Eye (tissue), 1 donor: ENCODE results near the gene C6orf15.
A peak's percentile ranks its signal among the peaks of the same experiment; 100 is the strongest.
"Not testable (repeated sequence)": the region's sequence is repeated elsewhere in the genome, so short reads cannot be mapped to it uniquely, and the experiment has no call there.

Experiments
- DNase-seq: peaks from one replicate; pipeline ENCODE4 v3.0.0-alpha.2; 2015

Gene C6orf15

DNA sequence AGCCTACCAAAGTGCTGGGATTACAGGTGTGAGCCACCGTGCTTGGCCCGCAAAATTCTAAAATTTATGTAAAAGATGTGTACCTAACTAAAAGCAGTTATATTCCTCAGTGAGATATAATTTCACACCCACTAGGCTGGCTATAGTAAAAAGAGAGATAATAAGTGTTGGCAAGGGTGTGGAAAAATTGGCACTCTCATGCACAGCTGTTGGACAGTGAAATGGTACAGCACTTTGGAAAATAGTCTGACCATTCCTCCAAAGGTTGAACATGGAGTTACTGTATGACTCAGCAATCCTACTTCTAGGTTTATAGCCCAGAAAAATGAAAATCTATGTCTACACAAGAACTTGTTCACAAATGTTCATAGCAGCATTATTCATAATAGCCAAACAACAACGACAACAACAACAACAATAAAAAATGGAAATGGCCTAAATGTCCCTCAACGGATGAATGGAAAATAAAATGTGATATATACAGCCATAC lies 13.9 kb downstream of the C6orf15 start:
- DNase-seq = no peak

DNA sequence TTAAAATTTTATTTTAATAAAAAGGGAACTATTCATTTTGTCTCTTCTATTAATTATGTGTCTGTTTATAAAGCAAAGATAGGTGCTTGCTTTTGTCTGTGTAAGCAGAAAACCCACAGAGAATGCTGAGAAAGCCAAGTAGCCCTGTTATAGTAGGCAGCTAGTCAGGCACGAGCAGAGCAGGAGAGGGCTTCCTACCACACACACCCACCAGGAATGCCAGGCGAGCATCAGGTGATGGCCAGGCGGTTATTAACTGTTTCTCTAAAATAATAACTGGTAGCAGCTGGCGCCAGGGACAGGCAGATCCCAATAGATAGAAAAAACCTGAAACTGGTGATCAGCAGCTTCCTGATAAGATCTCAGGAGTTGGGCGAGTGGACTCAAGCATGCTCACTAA lies 15.7 kb downstream of the C6orf15 start:
- no peak for DNase-seq

DNA sequence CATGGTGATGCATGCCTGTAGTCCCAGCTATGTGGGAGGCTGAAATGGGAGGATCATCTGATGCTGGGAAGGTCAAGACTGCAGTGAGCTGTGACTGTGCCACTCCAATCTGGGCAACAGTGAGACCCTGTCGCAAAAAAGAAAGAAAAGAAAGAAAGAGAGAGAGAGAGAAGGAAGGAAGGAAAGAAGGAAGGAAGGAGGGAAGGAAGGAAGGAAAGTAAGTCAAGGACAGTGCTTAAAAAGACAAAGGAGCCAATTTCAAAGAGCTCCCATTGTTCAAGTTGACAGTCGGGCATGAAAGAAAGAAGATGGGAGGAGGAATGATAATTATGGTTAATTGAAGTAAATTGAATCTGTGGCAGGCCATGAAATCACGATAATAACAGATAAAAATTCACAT lies 16.2 kb downstream of the C6orf15 start:
- DNase-seq = no peak

DNA sequence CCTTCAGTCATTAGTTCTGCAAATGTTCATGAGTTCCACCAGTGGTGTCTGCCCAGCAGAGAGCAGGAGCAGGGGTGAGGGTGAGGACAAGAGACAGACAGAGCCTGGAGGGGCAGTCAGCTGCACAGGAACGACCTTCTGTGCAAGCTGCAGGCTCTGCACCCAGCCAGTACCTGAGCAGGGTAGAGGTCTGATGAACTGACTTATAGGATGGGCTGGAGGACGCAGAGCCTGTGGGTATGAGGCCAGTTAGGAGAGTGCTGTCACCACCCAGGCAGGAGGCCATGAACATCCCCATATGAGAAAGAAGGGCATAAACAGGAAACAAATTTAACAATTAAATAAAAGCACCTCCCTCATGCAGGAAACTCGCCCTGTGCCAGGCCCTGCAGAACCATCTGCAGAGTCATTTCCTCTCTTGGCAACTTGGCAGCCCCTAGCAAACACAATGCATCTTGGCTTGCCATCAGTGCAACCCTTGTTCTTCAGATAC lies 17.9 kb downstream of the C6orf15 start:
- no peak for DNase-seq

DNA sequence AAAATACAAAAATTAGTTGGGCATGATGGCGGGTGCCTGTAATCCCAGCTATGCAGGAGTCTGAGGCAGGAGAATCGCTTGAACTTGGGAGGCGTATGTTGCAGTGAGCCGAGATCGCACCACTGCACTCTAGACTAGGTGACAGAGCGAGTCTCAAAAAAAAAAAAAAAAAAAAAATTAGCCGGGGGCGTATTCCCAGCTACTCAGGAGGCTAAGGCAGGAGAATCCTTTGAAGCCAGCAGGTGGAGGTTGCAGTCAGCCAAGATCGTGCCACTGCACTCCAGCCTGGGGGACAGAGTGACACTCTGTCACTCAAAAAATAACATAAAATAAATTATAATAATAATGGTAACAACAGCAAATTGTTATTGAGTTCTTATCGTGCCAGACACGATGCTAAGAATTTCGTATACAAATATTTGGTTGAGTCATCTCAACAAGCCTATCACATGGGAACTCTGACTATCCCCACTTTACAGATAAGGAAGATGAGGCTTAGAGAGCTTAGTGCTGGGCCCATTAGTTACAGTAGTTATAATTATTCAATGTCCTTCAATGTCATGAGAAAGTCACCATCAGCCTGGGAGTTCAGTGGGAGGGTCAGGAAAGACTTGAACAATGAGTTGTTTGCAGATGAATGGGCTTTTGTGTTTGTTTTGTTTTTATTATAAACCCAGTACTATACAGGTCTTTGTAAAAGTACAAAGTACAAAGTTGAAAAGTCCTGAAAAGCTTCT lies 19.4 kb downstream of the C6orf15 start:
- no peak for DNase-seq

DNA sequence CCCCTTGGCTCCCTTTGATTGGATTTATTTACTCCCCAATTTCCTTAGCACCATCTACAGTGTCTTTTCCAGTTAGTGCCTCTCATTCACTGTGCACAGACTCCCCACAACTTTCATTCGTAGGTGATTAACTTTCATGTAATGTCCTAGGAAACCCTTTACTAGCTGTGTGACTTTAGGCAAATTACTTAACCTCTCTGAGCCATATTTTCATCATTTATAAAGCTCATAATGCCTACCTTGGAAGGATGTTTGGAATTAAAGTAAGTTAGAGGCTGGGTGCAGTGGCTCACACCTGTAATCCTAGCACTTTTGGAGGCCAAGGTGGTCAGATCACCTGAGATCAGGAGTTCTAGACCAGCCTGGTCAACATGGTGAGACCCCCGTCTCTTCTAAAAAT lies 20.1 kb downstream of the C6orf15 start:
- DNase-seq = no peak

- DNase-seq = no peak
Measured at GRCh38 chr6:31091680-31092079, 20.7 kb downstream of the C6orf15 start.

DNA sequence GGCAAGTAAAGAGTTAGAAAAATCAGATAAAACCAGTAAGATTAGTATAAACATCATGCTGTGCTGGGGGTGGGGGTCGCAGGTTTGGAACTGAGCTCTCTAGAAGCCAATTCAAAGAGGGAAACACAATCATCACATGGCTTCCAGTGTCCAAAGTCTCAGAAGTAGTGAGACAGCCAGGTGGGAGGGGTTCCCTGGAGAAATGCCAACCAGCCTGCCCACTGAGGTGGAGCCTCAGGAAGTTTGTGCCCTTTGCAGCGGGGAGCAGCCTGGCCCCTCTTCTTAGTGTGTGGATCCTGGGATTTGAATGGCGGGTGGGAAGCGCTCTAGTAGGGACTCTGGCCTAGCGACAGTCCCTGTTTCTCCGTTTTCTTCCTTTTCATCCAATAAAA lies 21.4 kb downstream of the C6orf15 start:
- DNase-seq = no peak

GRCh38 chr6:31090275-31090972 lies 22.0 kb downstream of the C6orf15 start:
- DNase-seq = no peak

GRCh38 chr6:31087494-31088089 lies 24.8 kb downstream of the C6orf15 start:
- peak; percentile 96 for DNase-seq

DNA sequence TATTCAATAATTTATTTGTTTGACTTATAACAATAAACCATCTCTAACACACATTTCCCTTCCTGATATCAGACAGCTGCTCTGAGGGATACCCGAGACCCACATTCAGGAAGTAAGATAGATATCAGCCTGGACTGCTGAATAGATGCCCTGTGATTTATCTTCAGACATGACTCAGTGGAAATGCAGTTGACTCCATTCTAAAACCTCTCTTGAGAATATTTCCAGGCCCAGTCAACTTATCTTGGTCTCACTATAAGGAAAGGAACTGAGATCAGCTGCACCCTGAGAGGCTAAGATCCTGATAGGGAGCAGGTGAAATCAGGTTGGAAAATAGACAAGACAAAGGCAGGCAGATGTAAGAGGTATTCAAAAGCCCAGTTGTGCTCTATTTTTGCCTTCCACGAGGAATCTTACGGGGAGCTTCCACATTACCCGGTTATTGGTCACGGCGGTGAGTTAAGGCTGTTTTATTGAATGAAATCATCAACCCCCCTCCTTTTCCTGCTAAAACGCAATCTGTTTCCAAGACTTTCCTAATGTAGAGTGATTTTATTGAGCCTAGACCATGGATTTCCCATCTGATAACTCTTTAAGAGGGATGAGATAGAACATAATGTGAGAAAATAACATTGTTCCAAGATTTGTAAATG lies 25.5 kb downstream of the C6orf15 start:
- DNase-seq = no peak

DNA sequence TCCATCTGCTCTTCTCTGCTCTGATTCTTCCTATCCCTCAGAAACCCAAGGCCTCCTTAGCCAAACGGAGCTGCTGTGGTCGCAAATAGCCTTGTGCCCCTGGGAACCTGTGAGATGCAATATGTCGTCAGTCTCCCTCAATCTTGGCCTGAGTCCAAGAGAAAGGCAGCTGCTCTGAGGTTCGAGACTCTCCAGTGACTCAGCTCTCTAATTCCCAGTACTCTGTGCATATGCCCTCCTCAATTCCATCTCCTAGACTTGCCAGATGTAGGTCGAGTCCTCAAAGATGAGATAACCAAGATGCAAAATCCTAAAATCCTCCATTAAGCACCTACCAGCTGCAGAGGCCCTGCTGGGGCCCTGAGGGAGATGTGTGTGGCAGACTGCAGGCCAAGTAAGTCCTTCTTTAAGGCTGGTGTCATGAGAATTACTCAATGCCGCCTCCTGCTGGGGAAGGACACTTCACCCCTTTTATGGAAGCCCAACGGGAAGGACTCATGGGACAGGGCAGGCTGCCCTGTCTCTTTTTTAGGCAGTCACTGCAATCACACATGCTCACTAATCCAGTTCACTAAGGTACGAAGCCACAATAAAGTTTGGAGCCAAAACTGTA lies 28.5 kb downstream of the C6orf15 start:
- DNase-seq = peak; percentile 62

DNA sequence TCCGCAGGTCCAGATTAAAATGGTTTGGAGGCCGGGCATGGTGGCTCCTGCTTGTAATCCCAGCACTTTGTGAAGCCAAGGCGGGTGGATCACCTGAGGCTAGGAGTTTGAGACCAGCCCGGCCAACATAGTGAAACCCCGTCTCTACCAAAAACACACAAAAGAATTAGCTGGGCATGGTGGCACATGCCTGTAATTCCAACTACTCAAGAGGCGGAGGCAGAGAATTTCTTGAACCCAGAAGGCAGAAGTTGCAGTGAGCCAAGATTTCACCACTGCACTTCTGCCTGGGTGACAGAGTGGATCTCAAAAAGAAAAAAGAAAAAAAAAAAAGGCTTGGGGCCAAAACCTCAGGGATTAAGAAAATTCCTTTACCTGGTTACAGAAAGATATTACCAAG lies 30.5 kb downstream of the C6orf15 start:
- no peak for DNase-seq

GRCh38 chr6:31079656-31080261 lies 32.6 kb downstream of the C6orf15 start:
- DNase-seq = peak; percentile 93

DNA sequence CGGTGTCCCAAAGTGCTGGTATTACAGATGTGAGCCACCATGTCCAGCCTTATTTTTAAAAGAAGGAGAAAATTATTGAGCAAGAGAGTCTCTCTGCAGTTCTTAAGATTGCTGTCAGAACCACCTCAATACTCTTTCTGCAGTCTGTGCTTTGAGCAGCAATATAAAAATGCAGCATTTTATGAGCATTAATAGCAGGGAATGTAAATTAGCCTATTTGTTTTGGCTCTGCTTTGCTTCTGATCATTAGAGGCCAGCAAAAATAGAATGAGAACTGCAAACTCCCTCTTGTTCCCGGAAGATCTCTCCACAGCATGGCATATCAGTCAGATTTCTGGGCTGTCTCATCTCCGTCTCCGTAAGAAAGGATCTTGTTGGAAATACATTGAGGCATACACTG lies 35.8 kb downstream of the C6orf15 start:
- DNase-seq = no peak

GRCh38 chr6:31075528-31075927 lies 36.8 kb downstream of the C6orf15 start:
- no peak for DNase-seq

DNA sequence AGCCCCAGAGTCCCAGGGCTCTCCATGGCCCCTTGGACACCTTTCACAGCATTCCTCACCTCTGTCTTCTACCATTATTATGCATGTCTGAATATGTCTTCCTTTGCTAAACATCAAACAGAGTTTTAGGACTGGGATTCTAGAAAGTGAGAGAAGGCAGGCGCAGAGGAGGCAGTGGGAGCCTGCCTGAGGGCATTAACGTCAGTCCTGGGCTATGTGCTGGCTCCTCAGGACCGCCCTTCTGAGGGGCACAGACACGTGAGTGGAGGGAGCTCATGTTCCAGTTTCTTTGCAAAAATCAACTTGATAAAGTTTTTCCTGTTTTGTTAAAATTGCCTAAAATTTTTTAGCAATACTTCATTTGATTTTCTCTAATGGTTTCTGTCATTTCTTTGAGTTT lies 38.0 kb downstream of the C6orf15 start:
- peak; percentile 45 for DNase-seq

DNA sequence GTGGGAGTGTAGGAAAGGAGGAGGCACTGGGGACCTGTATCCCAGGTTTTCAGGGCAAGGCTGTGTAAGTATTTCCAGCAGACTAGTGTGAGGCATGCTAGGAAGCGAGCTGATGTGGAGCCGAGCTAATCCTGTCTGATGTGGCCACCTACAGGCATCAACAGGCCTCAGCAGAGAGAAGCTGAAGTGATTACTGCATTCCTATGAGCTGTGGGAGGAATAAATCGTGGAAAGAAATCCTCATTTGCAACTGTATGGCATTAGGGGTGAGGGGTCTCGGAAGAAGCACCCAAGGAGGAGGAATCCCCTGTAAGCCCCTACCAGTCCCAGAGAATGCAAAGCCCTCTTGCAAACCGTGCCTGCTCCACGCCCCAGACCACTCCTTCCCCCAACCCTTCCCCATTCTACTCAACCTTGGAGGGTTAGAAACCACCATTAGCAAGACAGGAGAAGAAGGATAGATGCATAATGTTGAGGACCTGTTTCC lies 41.6 kb downstream of the C6orf15 start:
- DNase-seq = peak; percentile 87

DNA sequence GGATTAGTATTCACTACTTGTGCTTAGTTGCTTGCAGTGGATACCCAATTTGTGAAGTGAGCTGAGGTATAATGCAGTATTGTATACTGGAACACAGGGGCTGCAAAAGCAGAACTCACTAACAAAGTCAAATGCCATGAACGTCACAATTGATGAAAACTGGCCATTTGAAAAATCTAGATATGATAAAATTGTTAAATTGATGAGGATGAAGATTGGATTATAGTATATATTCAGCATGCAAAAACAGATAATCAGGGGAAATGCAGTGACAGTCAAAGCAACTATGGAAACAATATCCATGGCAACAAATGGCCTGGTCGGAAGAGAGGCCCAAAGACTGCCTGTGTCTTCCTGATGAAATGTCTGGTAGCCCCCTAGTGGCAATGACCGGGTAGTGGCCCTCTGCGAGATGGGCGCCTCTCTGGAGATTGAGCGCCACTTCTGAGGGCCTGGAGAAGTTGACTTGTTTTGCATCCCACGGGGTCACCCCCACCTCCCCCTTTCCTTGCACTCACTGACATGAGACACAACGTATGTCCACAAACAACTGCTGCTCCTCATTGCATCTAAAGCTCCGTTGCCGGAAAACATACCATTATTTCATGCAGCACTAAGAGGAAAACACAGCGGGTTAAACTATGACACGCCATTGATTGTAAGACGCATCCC lies 43.6 kb downstream of the C6orf15 start:
- peak; percentile 93 for DNase-seq

GRCh38 chr6:31067891-31068668 lies 44.3 kb downstream of the C6orf15 start:
- not testable (repeated sequence) for DNase-seq

DNA sequence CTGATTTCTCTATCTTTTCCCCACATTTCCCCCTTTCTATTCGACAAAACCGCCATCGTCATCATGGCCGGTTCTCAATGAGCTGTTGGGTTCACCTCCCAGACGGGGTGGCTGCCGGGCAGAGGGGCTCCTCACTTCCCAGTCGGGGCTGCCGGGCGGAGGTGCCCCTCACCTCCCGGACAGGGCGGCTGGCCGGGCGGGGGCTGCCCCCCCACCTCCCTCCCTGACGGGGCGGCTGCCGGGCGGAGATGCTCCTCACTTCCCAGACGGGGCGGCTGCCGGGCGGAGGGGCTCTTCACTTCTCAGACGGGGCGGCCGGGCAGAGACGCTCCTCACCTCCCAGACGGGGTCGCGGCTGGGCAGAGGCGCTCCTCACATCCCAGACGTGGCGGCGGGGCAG lies 45.3 kb downstream of the C6orf15 start:
- not testable (repeated sequence) for DNase-seq
